Measurements from ENCODE around the gene ANG. TPM values are rescaled to one million over a fixed set of nuclear protein-coding genes. Genes with fewer than 3 reads are reported as not detected.
"Not testable (repeated sequence)": the region's sequence is repeated elsewhere in the genome, so short reads cannot be mapped to it uniquely, and the experiment has no call there.

The ANG gene
- polyA plus RNA-seq, 3 donors from 2014 or later: 0.94 to 2.1 TPM; not detected in 1

DNA sequence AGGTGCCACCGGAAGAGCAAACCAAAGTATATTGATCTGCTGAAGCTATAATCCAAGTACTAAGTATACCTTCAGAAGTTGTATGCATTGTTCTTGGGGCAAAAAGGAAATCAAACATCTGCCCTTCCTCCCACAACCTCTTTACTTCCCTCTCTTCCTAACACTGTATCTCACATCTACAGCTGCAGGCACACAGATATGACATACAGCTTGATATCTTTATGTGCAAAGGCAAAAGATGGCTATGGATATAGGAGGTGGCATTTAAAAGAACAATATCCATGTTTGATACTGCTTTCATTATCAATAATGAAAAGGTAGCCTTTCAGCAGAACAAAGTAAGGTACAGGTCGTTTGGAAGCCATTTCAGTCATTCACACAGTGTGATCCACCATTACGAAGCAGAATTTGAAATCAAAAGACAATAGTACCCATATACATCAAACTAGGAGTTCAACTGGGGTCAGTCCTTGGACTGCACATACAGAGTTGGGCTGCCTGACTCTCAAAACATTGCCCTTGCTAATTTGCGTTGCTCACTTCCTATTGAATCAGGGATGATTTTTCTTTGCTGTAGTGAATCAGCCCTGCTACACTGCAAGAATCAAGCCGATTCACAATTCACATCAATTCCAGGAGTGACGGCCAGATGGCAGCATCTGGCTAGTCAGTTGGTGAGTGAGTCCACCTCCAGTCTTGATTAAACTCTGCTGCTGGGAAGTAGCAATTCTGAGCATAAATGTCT lies 8.9 kb downstream of the ANG start:
- Mint-ChIP-seq H3K27ac (no peak overlapping the region), H3K9me3 (no peaks in the 10 kb centered on the region)

DNA sequence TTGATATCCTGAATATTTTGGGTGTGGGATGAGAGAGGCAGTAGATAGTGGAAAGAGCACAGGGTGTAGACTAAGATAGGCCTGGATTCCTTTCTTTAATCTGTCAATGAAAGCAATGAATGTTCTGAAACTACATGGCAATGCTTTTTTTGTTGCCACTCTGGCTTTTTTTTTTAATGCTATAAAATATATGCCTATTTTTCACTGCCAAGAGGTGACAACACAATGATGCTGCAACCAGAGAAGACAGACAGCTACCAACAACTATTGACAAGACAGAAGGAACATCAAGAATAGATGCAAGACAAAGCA lies 9.4 kb downstream of the ANG start:
- H3K36me3 Mint-ChIP-seq: no peaks in the 10 kb centered on the region
- H3K4me3 Mint-ChIP-seq: no peak overlapping the region
- no peak overlapping the region for H3K27ac Mint-ChIP-seq
- no peaks in the 10 kb centered on the region for H3K9me3 Mint-ChIP-seq
- no peaks in the 10 kb centered on the region for H3K4me1 Mint-ChIP-seq
- H3K27me3 Mint-ChIP-seq (ENCODE audit: low read depth in 3 of 3): peaks cover 0 to 2% (median 0%) of the 10 kb centered on the region in 3 donors
- DNase-seq: no peak

More for the DNA sequence above, 8.9 kb downstream of the ANG start:
- Mint-ChIP-seq H3K36me3 (no peaks in the 10 kb centered on the region), H3K4me3 (no peak overlapping the region), H3K4me1 (no peaks in the 10 kb centered on the region), H3K27me3 (ENCODE audit: low read depth in 3 of 3) (peaks cover 0 to 3% (median 0%) of the 10 kb centered on the region in 3 donors)
- peak; percentile 49 to 54 (median 52) for DNase-seq

DNA sequence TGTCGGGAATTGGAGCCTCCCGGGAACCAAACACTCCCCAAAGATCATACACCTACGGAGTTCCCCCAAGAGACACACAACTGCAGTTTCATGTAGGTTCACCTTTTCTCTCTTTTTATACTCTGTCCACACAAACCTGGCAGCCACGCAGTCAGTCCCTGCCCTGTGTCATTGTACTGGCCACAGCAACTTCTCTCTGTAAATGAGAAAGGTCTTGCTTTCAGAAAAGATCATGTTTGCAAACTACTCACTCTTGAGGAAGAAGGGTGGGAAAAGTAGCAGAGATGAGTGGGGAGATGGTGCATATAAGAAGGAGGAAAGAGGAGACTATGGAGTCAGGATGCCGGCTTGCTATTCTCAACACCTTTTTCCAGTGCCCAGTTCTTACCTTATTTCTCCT lies 10.4 kb downstream of the ANG start:
- no peak for DNase-seq
- Mint-ChIP-seq H3K27ac (no peak overlapping the region), H3K4me3 (no peak overlapping the region), H3K4me1 (no peaks in the 10 kb centered on the region), H3K36me3 (no peaks in the 10 kb centered on the region), H3K9me3 (no peaks in the 10 kb centered on the region), H3K27me3 (ENCODE audit: low read depth in 3 of 3) (peaks cover 0 to 2% (median 0%) of the 10 kb centered on the region in 3 donors)

GRCh38 chr14:20699931-20700330 lies 11.4 kb downstream of the ANG start:
- H3K27me3 Mint-ChIP-seq (ENCODE audit: low read depth in 3 of 3): peaks cover 0 to 1% (median 0%) of the 10 kb centered on the region in 3 donors

GRCh38 chr14:20700965-20701364 lies 12.4 kb downstream of the ANG start:
- not testable (repeated sequence) for H3K27me3 Mint-ChIP-seq (ENCODE audit: low read depth in 3 of 3); H3K36me3 Mint-ChIP-seq; H3K27ac Mint-ChIP-seq; H3K9me3 Mint-ChIP-seq; DNase-seq; H3K4me3 Mint-ChIP-seq; H3K4me1 Mint-ChIP-seq

More at GRCh38 chr14:20699931-20700330, 11.4 kb downstream of the ANG start:
- Mint-ChIP-seq H3K36me3 (no peaks in the 10 kb centered on the region), H3K4me1 (no peaks in the 10 kb centered on the region), H3K9me3 (no peaks in the 10 kb centered on the region), H3K27ac (no peak overlapping the region), H3K4me3 (no peak overlapping the region)
- DNase-seq: no peak

GRCh38 chr14:20706657-20707355 lies 18.2 kb downstream of the ANG start:
- Mint-ChIP-seq H3K27me3 (ENCODE audit: low read depth in 3 of 3) (no peaks in the 10 kb centered on the region), H3K4me3 (no peak overlapping the region), H3K9me3 (no peaks in the 10 kb centered on the region), H3K36me3 (no peaks in the 10 kb centered on the region), H3K27ac (no peak overlapping the region), H3K4me1 (no peaks in the 10 kb centered on the region)
- DNase-seq: no peak

- Mint-ChIP-seq H3K9me3 (no peaks in the 10 kb centered on the region), H3K4me3 (no peak overlapping the region), H3K27me3 (ENCODE audit: low read depth in 3 of 3) (no peaks in the 10 kb centered on the region), H3K36me3 (no peaks in the 10 kb centered on the region), H3K4me1 (no peaks in the 10 kb centered on the region), H3K27ac (no peak overlapping the region)
- no peak for DNase-seq
Observed at GRCh38 chr14:20707622-20708021, 19.1 kb downstream of the ANG start.

DNA sequence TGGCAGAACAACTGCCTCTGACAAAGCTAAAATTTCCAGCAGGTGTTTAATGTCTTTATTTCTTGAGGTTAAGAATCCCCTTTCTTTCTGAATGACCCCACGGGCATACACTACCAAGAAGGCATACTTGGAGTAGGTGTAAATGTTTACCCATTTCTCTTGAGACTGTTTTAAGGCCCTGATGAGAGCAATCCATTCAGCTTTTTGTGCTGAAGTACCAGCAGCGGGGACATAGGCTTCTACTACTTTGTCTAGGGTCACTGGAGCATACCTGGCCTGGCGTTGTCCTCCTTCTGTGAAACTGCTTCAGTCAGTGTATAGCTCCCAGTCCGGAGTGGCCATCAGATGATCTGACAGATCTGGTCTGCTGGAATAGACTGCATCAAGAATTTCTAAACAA lies 22.7 kb downstream of the ANG start:
- no peaks in the 10 kb centered on the region for H3K9me3 Mint-ChIP-seq
- no peak for DNase-seq
- no peak overlapping the region for H3K4me3 Mint-ChIP-seq
- H3K36me3 Mint-ChIP-seq: peaks cover 0 to 4% (median 0%) of the 10 kb centered on the region in 3 donors
- H3K27me3 Mint-ChIP-seq (ENCODE audit: low read depth in 3 of 3): peaks cover 0 to 4% (median 1%) of the 10 kb centered on the region in 3 donors
- no peaks in the 10 kb centered on the region for H3K4me1 Mint-ChIP-seq
- H3K27ac Mint-ChIP-seq: no peak overlapping the region

DNA sequence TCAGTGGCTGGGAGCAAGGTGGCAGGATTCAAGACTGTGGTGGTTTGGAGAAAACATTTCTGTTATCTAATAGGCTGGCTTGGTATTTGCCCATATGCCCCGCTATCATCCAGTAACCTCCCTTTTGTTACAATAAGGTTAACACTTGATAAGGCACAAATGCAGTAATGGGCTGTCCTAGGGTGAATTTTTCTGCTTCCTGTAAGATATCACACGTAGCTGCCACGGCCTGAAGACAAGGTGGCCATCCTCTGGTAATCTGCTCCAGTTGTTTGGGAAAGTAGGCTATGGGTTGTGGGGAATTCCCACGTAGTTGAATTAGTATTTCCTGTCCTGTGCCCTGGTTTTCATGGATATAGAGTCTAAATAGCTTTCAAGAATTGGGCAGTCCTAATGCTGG lies 23.1 kb downstream of the ANG start:
- H3K27ac Mint-ChIP-seq: no peak overlapping the region
- peaks cover 0 to 4% (median 0%) of the 10 kb centered on the region in 3 donors for H3K36me3 Mint-ChIP-seq
- no peaks in the 10 kb centered on the region for H3K9me3 Mint-ChIP-seq
- no peak overlapping the region for H3K4me3 Mint-ChIP-seq
- H3K27me3 Mint-ChIP-seq (ENCODE audit: low read depth in 3 of 3): peaks cover 0 to 5% (median 1%) of the 10 kb centered on the region in 3 donors
- H3K4me1 Mint-ChIP-seq: no peaks in the 10 kb centered on the region
- DNase-seq: no peak

- Mint-ChIP-seq H3K4me3 (no peak overlapping the region), H3K4me1 (no peaks in the 10 kb centered on the region), H3K27ac (no peak overlapping the region), H3K27me3 (ENCODE audit: low read depth in 3 of 3) (peaks cover 0 to 6% (median 1%) of the 10 kb centered on the region in 3 donors), H3K9me3 (no peaks in the 10 kb centered on the region), H3K36me3 (peaks cover 0 to 4% (median 0%) of the 10 kb centered on the region in 3 donors)
- DNase-seq: no peak
Observed at GRCh38 chr14:20712904-20713303, 24.3 kb downstream of the ANG start.

DNA sequence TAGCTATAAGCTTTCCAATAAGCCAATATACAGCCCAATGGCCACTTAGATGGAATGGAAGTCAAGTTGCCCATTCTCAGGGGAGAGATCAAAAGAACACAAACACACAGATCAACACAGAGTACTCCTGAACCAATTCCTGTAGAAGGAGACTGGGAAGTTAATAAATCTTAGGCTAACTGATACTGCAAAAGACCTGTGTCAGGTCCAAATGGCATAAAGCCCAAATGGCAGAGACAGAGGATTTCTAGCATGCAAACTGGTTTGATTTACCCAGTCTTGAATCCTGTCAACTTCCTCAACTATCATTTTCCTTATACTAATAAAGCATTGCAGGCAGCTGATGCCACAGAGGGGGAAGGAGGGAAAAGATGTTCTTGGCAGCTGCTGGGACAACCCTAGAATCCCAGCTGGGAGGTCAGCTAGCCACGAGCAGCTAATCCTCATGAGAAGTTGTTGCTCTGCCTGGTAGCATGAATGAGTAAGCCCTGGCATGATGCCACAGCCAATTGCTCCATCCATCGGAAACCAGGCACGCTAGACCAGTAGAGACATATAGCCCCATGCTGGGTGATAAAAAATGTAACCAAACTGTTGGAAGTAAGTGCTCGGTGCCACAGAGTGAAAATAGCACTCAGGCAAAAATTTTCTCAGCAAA lies 26.2 kb downstream of the ANG start:
- no peak overlapping the region for H3K4me3 Mint-ChIP-seq
- no peak overlapping the region for H3K27ac Mint-ChIP-seq
- H3K9me3 Mint-ChIP-seq: no peaks in the 10 kb centered on the region
- peaks cover 0 to 6% (median 1%) of the 10 kb centered on the region in 3 donors for H3K27me3 Mint-ChIP-seq (ENCODE audit: low read depth in 3 of 3)
- H3K36me3 Mint-ChIP-seq: peaks cover 0 to 4% (median 0%) of the 10 kb centered on the region in 3 donors
- H3K4me1 Mint-ChIP-seq: no peaks in the 10 kb centered on the region
- no peak for DNase-seq

GRCh38 chr14:20719777-20720176 lies 31.2 kb downstream of the ANG start:
- Mint-ChIP-seq H3K27ac (peak overlapping the region in 1 of 6 donors; percentile 9), H3K9me3 (no peaks in the 10 kb centered on the region), H3K4me3 (no peak overlapping the region), H3K27me3 (ENCODE audit: low read depth in 3 of 3) (peaks cover 3 to 16% (median 6%) of the 10 kb centered on the region in 3 donors), H3K4me1 (no peaks in the 10 kb centered on the region), H3K36me3 (peaks cover 0 to 4% (median 0%) of the 10 kb centered on the region in 3 donors)
- no peak for DNase-seq

DNA sequence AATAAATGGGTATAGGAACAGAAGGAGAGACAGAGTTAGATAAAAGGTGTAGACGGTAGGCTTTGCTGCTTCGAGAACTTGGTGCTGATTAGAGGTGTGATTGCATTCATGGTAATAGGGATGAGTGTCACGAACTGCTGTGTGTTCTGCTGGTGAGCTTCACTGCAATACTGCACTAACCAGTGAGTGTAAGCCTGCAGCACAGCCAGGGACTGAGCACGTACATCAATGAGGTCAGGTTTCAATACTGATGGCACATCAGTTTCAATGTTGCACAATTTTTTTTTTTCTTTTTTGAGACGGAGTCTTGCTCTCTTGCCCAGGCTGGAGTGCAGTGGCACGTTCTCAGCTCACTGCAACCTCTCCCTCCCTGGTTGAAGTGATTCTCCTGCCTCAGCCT lies 32.2 kb downstream of the ANG start:
- DNase-seq: no peak
- Mint-ChIP-seq H3K36me3 (no peaks in the 10 kb centered on the region), H3K27me3 (ENCODE audit: low read depth in 3 of 3) (peaks cover 3 to 18% (median 4%) of the 10 kb centered on the region in 3 donors), H3K27ac (no peak overlapping the region), H3K9me3 (no peaks in the 10 kb centered on the region), H3K4me3 (no peak overlapping the region), H3K4me1 (no peaks in the 10 kb centered on the region)

GRCh38 chr14:20722016-20722415 lies 33.5 kb downstream of the ANG start:
- Mint-ChIP-seq H3K27me3 (ENCODE audit: low read depth in 3 of 3) (peaks cover 3 to 16% (median 4%) of the 10 kb centered on the region in 3 donors), H3K9me3 (no peaks in the 10 kb centered on the region), H3K4me1 (no peaks in the 10 kb centered on the region), H3K4me3 (no peak overlapping the region), H3K36me3 (no peaks in the 10 kb centered on the region), H3K27ac (no peak overlapping the region)
- no peak for DNase-seq
